GM21526 (cell line): ENCODE results near the gene YWHAQ.
"Not testable (repeated sequence)": the region's sequence is repeated elsewhere in the genome, so short reads cannot be mapped to it uniquely, and the experiment has no call there.

Source experiments
- ATAC-seq: cut with Tn5 transposase; IDR thresholded peaks from one replicate; pipeline ENCODE4 v1.9.1; 2021; ENCODE audit warnings: moderate library complexity; ENCODE audit not compliant: unreplicated experiment, low FRiP score

YWHAQ gene

GRCh38 chr2:9637330-9637729 lies 6.5 kb upstream of the YWHAQ start:
- ATAC-seq: no peak

- ATAC-seq: no peak
These were observed 3.3 kb upstream of the YWHAQ start for GRCh38 chr2:9634133-9634532.

GRCh38 chr2:9631878-9632700 lies 1.3 kb upstream of the YWHAQ start:
- no peak for ATAC-seq

- ATAC-seq: no peak
These were observed 689 bp upstream of the YWHAQ start for GRCh38 chr2:9631553-9631819.

- peak; percentile 38 for ATAC-seq
These were observed 571 bp downstream of the YWHAQ start for GRCh38 chr2:9630117-9630735.

- no peak for ATAC-seq
These were observed 1.3 kb downstream of the YWHAQ start for GRCh38 chr2:9629222-9630116.

- no peak for ATAC-seq
These were observed 3.5 kb downstream of the YWHAQ start for GRCh38 chr2:9627310-9627709.

GRCh38 chr2:9623151-9623550 lies 7.6 kb downstream of the YWHAQ start:
- no peak for ATAC-seq

GRCh38 chr2:9621655-9622054 lies 9.1 kb downstream of the YWHAQ start:
- not testable (repeated sequence) for ATAC-seq

GRCh38 chr2:9618410-9618809 lies 12.4 kb downstream of the YWHAQ start:
- no peak for ATAC-seq

GRCh38 chr2:9617749-9618148 lies 13.0 kb downstream of the YWHAQ start:
- no peak for ATAC-seq

GRCh38 chr2:9617296-9617695 lies 13.5 kb downstream of the YWHAQ start:
- ATAC-seq: no peak

GRCh38 chr2:9614562-9614961 lies 16.2 kb downstream of the YWHAQ start:
- ATAC-seq: no peak

- ATAC-seq: no peak
These were observed 17.5 kb downstream of the YWHAQ start for GRCh38 chr2:9613291-9613690.

GRCh38 chr2:9611549-9611912 lies 19.3 kb downstream of the YWHAQ start:
- not testable (repeated sequence) for ATAC-seq

GRCh38 chr2:9610781-9611548 lies 19.8 kb downstream of the YWHAQ start:
- no peak for ATAC-seq

GRCh38 chr2:9608491-9608890 lies 22.3 kb downstream of the YWHAQ start:
- peak; percentile 15 for ATAC-seq

GRCh38 chr2:9602412-9602811 lies 28.4 kb downstream of the YWHAQ start:
- ATAC-seq: no peak

- ATAC-seq: no peak
These were observed 29.4 kb downstream of the YWHAQ start for GRCh38 chr2:9601397-9601796.

GRCh38 chr2:9599430-9599829 lies 31.4 kb downstream of the YWHAQ start:
- ATAC-seq: no peak
